Tongue (tissue), 2 donors: ENCODE measurements around the gene PPARGC1A. TPM values are rescaled to one million over a fixed set of nuclear protein-coding genes. Genes with fewer than 3 reads are reported as not detected.
A peak's percentile ranks its signal among the peaks of the same experiment; 100 is the strongest.

Experiments
- DNase-seq: peaks from one replicate; pipeline ENCODE4 v3.0.0-alpha.2; 2015
- total RNA-seq: library from RNA; depleted of rRNA; stranded (reverse); fragments of >200 nt; gene quantifications from one replicate; pipeline ENCODE4 v1.2.3, GENCODE V29; 2014

PPARGC1A gene
- total RNA-seq, 1 donor from 2014 or later = 112 TPM

DNA sequence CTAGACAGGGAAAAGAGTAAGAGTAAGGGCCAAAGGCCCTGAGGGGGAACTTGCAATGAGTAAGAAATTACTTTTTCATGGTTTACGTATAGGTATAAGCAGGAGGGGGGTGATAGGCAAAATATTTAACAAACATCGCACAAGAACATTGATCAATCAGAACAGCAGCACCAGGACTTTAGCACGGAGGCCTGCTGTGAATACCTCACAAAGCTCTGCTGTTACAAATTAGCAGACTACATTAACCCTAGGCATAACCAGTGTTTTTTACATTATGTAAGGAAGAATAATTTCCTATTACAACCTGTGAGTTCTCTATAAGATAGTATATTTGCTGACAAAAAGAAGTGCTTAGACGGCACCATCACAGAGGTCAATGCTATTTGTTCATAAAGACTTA, 44.9 kb downstream of the PPARGC1A start:
- DNase-seq = no peak

GRCh38 chr4:23839279-23839678, 50.6 kb downstream of the PPARGC1A start:
- DNase-seq = no peak

GRCh38 chr4:23838607-23839006, 51.2 kb downstream of the PPARGC1A start:
- DNase-seq = no peak

DNA sequence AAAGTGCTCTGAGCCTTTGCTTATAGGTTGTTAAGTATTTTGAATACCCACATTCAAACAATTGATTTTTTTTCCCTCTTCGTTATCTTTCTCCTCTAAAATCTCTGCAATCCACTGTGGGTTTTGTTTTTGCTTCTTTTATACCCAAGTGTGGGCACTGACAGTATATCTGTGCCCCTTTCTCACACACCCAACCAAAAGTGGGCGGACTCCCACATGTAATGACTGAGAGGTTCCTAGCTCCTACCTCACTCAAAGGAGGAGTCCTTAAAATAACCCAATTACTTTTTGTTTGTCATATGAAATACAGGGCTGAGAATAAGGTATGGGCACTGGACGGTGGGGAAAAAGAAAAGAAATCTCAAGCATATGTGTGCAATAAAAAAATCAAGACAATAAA, 51.7 kb downstream of the PPARGC1A start:
- no peak for DNase-seq

- no peak for DNase-seq
Measured at GRCh38 chr4:23837371-23837770, 52.5 kb downstream of the PPARGC1A start.

GRCh38 chr4:23835774-23836478, 53.9 kb downstream of the PPARGC1A start:
- no peak for DNase-seq

DNA sequence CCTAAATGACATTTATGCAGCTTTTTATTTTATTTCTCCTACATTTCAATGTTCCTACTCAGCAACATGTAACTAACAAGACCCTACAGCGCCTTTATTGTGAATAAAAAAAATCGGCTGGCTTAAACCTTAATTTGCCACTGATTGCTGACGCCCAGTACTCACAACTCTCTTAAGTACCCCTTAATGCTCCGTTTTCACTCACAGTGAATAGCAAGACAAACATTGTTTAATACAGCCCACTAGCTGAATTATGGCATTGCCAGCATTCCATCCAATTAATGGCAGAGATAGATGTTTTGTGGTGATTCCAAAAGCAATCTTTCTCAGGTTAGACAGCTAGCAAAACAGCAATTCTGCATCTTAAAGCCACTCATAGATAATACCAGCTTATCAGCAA, 61.1 kb downstream of the PPARGC1A start:
- DNase-seq = no peak

GRCh38 chr4:23828020-23828715, 61.7 kb downstream of the PPARGC1A start:
- no peak for DNase-seq

DNA sequence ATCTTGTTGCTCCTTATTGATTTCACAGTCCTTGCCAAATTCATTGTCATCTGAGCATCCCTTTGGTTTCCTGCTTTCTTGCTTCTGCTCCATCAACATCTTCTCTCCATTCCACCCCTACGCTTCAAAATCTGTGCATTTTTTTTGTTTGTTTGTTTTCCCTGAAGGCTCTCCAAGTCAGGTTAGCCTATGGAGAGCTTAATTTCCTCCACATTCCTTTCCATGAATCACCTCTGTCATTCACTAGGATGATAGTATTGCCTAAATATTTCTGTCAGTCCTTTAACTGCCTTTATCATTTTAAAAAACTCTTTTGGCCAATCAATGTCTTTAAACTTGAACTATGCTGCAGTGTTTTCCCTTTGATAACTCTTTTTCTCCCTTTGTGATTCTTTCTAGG, 67.7 kb downstream of the PPARGC1A start:
- no peak for DNase-seq

- DNase-seq = peak; percentile 46
Measured at GRCh38 chr4:23819041-23819511, 70.8 kb downstream of the PPARGC1A start.

DNA sequence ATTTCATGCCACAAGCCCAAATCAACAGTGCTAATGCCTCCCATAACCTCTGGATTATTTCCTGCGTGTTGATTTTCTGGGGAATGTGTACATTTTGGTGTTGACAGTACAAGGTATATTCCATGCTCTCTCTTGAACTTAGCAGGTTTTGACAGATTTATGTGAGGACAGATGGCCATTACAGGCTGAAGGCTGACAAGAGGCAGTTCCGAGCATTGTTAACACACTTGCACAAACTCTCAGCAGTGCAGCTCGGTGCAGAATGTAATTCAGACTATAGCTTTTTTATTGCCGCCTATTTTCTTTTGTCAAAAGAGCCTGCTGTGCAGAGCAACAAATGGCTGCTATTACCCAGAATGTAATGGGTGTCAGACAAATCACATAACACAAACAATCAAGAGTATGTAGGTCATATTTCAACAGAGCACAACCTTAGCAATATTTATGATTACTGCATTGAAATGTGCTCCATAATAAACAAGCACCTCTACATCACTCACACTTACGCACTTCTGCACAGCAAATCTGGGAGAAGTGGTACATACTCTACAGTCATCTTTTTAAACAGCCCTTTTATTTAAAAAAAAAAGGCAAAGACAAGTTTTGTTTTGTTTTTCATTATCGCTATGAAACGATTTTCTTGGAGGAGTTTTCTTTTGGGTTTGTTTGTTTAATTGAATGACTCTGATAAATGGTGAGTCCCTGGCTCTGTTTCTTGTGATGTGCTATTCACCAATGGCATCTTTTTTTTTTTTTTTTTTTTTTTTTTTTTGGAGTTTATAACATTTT, 71.6 kb downstream of the PPARGC1A start:
- no peak for DNase-seq

DNA sequence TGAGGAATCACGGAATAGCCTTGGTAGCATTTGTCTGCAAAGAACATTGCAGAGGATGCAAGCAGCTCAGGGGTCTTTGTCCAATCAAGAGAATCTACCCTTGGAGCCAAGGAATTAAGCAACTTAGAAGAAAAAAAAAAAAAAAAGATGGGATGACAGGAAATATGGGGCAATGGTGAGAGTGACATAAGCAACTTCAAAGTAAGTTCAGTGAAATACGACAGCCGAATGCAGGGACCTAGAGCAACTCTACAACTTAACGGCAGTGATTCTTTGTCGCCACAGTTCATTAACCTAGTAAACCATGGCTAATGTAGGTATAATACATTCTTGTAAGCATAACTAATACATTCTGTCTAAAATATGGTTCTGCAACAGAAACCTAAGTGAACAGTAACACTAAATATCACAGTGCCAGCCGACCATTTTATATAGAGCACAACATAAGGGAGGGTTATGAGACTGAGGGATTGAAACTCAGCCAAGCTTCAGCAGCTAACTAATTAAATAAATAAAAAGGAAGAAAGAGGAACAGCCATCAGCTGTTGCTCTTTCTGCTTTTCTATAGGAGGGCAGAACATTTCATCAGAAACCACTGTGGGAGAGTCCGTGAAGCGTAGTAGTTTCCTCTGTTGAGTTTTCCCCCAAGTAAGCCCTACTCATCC, 74.7 kb downstream of the PPARGC1A start:
- DNase-seq = peak; percentile 77

DNA sequence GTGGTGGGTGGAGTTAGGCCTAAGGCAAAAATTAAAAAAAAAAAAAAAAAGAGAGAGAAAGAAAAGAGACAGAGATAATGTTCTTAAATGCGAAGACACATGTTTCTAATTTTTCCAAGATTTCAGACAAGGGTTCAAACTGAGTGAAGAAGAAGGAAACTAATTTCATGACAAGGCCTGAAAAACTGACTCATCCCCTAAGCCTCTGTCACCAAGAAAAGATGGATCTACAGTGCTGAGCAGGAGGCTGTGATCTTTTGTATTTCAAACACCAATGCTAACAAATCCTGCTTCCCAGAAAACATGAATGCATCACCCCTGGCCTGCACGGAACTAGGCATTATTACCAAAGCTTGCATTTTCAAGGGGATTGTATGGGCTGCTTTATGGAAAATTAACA, 75.3 kb downstream of the PPARGC1A start:
- no peak for DNase-seq

GRCh38 chr4:23811161-23811560, 78.7 kb downstream of the PPARGC1A start:
- peak; percentile 57 for DNase-seq

DNA sequence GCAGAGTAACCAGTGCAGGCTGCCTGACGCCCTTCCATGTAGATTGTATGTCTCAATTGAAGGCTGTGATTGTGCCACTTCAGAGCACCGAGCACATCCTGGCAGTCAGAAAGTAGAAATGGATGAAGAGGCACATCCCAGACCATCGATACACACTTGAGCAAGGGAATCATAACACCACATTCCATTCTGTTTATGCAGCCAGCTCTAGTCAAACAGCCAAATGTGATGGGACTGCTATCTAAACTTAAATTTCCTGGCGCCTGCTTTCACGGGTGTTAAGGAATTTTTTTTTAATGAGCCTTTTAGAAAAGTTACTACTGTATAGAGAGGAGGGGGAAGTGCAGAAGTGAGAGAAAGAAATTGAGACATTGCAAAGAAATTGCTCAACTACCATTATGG, 84.4 kb downstream of the PPARGC1A start:
- no peak for DNase-seq

- DNase-seq = no peak
Measured at GRCh38 chr4:23789762-23790161, 100.1 kb downstream of the PPARGC1A start.

- no peak for DNase-seq
Measured at GRCh38 chr4:23788460-23788859, 101.4 kb downstream of the PPARGC1A start.

DNA sequence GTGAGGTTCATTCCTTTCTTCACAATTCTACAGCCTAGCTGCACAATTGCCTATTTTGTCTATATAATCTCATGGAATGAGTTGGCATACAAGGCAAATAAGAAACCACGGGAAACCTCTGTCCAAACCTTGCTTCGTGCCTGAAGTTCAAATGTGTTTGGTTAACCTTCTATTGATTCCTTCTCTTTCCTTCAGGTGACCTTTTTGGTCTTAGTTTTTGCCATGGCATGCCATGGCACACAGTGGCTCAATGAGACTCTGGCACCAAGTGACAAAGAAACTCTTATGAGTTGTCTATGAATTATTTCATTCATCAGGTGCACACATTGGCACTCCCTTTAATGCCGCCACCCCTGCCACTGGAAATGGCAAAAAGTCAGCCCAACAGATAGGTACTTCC, 101.8 kb downstream of the PPARGC1A start:
- DNase-seq = no peak

DNA sequence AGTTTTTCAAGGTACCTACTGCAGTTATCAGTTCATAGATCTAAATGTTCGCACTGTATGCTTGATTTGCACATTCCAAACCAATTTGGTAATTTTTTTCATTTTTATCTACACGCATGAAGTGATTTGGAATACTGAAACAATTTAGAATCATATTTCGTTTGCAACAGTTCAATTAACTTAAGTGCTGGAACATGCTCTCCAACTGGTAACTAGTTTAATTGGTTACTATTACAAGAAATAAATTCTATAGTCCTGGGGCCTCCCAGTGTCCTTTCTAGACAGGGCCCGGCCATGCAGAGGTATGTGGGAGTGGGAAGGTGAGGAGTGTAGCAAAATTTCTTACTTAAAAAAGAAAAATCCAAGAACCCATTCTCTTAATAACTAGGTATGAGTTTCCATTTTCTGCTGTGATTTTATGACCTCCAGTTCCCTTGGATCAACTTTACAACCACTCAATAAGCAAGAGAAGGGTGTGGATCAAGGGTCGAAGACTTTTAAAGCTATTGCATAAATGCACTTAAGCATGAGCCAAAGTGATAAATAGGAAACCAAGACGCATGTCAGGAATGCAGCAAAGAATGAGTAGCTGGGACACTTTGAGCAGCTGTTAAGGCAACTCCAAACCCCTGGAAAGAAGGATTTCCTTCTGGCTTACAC, 106.9 kb downstream of the PPARGC1A start:
- DNase-seq = no peak

DNA sequence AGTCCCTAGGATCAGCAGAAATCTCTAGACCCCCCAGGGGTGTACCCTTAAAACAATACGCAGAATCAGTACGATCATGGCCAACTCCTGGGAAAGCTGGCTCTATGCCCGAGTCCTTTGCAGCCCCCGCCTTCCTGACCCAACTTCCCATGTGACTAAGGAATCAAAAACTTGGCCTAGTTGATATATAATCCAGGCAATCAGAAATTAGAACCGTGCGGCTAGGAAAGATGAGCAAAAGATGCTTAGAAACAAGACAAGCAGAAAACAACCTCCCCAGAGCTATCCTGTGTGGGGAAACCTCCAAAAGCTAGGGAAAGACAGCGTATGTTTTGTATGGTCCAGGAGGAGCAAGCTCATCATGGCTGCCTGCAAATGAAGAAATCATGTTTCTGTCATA, 110.0 kb downstream of the PPARGC1A start:
- DNase-seq = peak; percentile 10

GRCh38 chr4:23779422-23779821, 110.4 kb downstream of the PPARGC1A start:
- no peak for DNase-seq

GRCh38 chr4:23775694-23776093, 114.2 kb downstream of the PPARGC1A start:
- no peak for DNase-seq
